ENCODE data around the gene CISH. TPM values are rescaled to one million over a fixed set of nuclear protein-coding genes. Genes with fewer than 3 reads are reported as not detected.

CISH gene, protein sequence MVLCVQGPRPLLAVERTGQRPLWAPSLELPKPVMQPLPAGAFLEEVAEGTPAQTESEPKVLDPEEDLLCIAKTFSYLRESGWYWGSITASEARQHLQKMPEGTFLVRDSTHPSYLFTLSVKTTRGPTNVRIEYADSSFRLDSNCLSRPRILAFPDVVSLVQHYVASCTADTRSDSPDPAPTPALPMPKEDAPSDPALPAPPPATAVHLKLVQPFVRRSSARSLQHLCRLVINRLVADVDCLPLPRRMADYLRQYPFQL
- total RNA-seq: 0.16 TPM

DNA sequence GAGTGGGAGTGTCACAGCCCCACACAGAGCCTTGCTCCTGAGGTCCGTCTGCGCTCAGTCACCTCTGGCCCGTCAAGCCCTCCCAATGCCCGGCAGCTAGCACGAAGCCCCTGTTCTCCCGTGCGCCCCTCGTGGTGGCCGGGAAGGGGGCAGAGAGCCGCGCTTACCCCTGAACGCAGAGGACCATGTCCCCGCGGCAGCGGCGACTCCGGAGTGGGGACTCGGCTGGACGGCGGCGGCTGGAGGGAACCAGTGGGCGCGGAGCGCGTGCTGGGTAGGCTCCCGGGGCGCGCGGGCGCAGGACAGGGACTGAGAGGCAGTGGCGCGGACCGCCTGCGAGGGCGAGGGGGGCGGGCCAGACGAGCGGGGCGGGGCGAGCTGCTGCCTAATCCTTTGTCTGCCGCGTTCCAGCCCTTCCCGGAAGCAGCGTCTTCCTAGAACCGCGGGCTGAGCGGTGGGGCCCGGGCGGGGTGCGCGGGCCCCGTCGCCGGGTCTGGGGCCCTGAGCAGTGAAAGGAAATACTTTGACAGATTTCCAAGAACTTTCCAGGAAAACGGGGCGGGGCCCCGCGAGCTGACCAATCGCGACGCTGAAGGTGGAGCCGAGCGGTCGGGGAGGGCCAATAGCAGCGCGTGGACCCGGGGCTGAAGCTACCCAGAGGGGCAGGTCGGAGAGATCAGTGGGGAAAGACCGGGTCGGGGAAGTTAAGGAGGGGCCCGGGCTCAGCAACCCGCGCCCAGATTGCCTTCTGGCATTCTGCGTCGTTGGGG is at the start of gene CISH:
TSS of gene CISH (minus strand) at position 311 of the 770 bp plus-strand sequence. CDS start at position 187, 124 bp downstream.
- peak; percentile 71 for DNase-seq

DNA sequence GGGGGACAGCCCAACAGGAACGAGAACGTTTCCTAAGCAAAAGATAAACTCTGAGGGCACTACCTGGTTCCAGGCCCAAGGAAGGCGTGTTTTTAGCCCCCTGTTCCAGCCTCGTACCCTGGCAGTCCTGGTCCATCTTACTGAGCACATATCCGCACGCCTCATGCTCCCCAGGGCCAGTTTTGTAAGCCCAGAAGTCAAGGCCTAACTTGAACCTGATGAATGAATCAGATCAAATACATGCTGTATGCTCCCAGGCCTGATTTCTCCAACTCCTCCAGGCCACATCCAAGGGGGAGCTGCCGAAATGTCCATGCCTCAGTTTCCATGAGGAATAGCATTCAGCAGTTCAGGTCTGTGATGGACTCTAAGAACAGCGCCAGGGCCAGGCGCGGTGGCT is 48.8 kb upstream of the CISH start:
- DNase-seq: no peak

DNA sequence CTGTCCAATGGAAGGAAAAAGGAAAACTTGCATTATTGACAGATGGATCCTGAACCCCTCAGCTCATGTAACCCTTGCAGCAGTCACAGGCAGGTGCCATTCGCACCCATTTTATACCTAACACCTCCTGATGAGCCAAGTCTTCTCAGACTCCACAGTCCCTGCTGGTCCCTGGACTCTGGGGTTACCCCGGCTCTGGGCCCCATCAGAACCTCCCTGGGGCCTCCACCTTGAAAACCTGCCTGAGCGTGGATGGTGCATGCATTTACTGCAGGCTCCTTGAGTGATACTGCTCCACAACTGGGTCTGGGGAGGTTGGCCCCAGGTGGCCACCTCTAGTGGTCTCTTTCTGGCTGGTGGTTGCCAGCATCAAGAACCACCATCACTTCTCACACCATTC is 47.3 kb upstream of the CISH start:
- no peak for DNase-seq

DNA sequence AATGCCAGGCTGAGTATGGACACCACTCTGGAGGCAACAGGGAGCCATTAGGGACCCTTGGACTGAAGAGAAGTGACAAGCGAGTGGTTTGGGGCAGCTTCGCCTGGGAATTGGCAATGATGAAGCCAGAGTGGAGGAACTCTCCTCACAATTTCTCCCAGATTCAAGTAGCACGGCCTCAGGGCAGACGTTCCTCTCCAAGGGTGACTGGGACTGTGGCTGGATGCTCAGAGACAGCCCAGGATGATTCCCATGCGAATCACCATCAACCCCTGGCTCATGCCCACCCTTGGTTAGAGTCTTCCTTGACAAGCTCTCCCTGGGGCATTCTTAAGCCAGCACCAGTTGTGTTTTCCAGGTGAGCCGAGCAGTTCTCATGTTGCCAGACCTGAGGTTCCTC is 46.8 kb upstream of the CISH start:
- DNase-seq: no peak

DNA sequence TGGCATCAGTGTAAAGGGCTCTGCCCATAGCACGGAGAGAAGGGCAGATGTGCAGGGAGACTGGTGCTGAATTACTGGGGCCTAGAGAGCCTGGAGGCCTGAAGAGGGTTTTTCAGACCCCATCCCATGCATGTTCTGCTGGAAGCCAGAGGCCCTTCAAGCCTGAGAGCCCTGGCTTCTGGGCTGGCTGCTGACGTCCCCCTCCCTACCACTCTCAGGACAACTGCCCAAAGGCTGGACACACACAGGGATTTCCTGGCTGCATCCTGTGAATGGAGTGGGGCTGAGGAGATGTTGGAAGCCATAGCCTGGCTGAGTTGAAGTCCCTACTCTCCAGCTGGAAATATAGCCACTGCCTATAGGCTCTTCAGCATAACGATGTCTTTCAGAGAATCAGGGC is 46.2 kb upstream of the CISH start:
- no peak for DNase-seq

DNA sequence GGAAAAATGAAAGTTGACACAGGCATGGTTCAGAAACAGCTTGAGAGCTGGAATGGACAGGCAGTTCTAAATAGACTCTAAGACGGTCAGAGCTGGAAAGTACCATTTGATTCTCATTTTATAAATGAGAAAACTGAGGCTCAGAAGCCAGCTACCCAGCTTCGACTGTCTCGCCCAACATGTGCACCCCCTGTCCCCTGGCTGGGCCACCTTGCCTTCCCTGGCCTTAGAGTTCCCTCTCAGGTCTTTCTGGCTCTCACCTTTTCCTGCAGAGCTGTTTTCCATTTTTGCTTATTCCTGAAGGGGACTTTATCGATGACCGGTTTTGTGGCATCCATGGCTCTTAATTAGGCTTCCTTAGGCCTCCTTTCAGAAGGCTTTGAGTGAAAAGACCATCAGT is 45.8 kb upstream of the CISH start:
- no peak for DNase-seq

DNA sequence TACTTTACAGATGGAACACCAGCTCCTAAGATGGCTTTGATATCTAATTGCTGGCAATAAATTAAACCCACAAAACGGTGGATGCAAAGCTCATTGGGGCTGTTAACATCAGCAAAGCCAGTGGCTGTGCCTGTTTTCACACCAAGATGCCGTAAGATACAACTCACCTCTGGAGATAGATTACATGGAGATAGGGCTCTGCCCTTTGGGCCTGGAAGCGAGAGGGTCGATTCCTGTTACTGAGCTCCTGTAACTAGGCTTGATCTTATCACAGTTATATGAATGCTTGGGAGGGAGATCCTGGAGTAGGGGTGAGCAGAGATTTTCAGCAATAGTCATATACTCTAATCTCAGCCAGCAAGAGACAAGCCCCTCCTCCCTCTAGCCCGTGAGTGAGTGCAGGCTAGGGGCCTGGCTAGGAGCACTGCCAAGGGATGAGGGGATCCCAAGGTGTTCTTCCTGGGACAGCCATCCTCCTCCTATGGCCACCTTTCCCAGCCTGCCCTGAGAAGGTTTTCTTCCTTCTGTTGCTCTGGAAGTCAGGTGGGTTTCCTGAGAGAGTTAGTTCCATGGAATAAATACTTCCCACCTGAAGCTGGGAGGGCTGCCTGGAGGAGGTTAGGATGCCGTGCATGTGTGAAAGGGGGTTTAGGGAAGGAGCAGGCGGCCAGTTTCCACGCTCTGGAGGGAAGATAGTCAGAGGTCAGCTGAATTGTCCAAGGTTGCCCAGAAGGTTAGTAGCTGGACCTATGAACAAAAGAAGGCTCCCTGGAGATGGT is 45.0 kb upstream of the CISH start:
- no peak for DNase-seq

DNA sequence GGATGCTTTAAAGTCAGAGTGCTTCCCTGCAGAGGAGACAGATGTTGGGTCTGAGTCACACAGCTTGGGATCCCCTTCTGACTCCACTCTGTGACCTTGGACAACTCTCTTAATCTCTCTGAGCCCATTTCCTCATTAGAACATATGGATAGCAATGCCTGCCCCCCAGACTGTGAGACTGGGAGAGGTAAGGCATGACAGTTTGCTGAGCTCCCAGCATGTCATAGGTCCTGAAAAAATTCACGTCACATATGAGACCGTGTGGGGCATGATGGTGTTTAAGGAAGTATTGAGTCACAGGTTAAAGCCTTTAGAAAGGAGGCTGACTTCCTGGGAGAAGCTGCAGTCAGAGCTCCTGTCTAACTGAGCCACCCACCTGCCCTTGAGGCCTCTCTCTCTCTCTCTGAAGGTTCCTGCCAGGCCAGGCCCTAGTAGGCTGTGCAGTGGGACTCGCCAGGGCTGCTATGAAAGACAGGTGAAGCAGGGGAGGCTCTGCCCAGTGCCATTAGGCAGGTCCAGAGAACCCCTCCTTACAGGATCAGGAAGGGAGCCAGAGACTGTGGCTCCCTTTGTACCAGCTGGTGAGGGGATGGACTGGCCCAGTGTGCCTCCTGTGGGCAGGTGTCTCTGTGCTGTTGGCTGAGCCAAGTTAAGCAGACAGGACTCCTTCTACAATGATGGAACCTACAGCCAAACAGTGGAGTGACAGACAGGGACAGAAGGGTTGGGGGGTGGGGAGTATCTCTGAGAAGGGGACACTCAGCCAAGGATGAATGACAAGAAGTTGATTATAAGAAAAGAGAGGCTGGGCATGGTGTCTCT is 43.6 kb upstream of the CISH start:
- DNase-seq: no peak

DNA sequence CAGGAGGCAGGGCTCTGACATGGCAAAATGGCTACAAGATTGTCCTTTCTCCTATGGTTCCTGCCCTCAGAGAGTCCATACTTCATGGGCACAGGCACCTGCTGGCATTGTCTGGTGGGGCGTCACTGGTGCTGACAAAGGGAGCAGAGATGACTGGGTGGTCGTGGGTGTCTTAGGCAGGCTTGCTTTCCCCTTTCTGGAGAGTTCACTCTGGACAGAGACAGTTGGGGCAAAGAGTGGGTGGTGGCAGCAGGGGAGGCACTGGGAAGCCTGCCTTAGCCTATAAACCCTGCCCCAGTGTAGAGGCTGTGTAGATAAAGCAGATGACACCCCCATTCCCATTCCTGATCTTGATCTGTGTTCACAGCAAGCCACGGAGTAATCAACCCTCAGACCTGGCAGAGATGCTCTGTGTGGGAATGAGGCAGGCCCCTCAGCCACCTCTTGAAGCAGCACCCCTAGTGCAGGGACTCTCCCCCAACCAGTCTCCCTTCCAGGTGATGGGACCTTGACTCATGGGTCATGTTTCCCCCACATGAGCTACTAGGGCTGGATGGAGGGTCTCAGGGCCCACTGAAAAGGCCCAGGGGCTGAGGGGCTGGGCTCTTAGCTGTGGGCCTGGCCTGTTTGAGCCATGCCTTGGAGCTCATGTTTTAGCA is 42.5 kb upstream of the CISH start:
- no peak for DNase-seq

DNA sequence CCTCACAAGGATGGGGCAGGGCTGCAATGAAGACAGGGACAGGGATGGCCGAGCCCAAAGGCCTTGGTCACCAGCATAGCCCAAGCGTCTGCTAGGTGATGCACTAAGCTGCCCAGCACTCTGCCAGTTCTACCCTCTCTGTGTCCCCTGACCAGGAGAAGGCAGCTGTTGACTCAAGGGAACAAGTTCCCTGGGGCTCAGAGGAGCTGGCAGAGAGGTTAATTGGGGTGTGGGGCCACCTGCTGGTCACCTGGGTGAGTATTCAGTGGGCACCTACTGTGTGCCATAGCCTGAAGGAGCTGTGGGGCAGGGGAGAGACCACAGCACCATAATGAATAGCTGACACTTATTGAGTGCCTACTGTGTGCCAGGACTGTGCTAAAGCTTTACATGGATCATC is 41.1 kb upstream of the CISH start:
- no peak for DNase-seq

DNA sequence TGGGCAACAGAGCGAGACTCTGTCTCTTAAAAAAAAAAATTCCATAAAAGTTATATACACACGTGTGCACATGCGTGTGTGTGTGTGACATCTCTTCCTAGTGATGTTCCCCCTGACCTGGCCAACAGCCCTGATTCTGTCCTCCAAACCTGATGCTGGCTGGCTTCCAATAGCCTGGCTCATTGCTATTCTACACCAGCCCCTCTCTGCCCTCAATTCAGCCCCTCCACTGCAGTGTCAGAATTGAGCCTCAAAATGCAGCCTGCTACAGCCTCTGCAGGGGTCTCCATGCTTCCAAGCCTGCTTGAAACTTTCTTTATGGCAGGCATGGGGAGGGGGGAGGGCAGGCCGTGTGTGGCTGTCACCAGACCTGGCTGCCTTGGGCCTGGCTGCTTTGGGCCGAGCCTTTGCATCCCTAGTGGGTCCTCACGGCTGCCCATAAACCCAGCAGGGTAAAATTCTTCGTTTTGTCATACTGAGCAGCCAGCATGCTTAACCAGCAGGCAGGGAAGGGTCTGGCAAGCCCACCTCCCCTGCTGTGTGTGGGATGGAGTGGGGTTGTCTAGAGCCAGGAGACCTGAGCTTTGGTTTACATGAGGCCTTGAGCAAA is 40.5 kb upstream of the CISH start:
- no peak for DNase-seq

DNA sequence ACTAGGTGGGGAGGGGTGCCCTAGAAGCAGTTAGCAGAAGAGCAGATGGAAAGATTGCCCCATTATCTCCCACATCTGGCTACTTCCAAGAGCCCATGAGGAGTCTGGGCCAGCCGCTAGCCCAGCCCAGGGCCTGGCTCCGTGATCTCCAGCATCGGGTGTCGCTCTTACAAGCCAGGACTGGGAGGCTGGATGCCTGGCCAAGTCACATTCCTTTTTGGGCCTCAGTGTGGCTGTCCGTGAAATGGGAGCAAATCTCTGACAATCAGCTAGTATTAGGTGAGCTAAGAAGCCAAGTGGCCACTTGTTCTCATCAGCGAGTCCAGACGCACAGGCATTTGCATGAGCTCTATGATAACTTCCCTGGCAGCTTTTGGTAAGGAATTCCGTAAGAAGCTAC is 39.9 kb upstream of the CISH start:
- DNase-seq: no peak

DNA sequence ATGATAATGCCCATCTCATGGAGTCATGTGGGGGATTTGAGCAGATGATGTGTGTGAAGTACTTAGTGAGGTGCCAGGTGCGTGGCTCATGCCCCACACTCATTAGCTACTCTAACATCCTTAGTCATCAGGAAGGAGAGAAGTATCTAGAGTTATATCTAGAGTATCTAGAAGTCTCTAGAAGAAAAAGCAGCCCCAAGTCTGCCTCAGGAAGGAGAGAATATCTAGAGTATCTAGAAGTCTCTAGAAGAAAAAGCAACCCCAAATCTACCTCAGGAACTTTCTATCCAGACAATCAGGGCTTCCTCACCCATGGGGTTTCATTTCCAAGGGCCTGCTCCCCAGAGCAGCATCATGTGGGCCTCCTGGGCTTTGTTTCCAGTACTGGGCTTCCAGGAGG is 38.4 kb upstream of the CISH start:
- no peak for DNase-seq

DNA sequence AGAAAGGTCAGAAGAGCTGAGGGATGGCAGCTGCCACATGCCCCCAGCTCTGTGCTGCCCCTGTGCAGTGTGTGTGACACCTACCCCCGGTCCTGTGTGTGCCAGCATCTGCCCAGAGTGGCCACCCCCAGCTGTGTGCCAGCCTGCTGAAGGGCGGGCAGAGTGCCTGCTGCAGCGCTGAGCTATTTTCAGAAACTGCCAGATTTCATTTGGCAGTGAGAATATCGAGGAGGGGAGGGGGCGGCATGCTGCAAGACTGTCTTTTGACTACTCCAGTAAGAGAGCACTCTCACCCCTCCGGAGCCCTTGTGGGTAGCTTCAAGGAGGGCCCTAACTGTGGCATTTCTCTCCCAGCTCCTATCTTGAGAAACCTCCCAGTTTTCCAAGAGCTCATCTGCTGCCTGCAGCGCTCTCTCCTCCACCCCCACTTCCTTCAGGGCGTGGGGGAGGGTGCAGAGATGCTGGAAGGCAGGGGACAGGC is 37.9 kb upstream of the CISH start:
- DNase-seq: peak; percentile 84

DNA sequence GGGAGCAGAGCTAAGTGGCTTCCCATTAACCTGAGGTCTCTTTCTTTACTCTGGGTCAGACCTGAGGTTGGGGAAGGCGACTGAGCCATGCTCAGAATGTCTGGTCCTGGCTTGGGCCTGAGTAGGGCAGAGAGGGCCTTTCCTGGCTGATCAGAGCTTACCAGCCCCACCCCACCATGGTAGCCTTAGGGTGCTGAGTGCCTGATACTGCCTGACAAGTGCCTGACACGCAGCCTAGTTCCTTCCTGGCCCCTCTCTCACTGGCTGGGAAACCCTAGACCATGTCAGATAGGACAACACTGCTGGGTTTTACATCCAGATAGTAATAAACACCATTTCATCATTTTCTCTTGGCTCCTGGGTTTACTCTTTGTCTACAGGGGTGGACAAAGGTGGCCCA is 37.4 kb upstream of the CISH start:
- DNase-seq: no peak

DNA sequence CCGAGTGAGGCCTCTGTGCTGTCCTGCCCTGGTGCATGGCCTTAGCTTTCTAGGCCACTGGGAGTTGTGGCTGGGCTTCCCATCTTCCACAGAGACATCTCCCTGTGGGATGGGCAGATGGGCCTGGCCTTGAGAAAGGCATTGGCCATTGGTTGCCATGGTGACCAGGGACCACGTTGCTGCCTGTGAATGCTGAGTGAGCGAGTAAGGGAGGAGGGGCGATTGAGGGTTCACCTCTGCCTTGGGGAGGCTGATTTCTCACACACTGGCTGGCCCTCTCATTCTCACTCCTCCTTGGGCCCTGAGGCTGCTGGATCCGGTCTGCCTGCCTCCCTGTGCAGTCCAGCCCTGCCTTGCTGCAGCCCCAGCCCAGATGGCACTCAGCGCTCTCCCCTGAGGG is 36.7 kb upstream of the CISH start:
- DNase-seq: no peak

DNA sequence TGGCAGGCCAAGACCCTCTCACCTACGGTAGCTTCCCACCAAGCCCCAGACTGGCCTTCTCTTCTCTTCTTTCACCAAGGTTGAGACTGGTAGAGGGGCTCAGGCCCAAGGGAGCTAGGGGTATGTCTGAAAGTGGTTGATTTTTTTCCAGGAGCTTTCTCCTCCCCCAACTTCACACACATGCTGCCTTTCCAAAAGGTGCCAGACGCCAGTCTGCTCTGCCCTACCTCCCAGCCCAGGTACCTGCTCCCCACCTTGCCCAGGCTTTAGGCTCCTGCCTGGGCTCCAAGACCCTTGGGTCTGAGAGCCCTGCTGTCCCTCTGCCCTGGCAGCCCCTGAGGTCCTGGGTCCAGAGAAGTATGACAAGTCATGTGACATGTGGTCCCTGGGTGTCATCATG is 33.8 kb upstream of the CISH start:
- DNase-seq: no peak

DNA sequence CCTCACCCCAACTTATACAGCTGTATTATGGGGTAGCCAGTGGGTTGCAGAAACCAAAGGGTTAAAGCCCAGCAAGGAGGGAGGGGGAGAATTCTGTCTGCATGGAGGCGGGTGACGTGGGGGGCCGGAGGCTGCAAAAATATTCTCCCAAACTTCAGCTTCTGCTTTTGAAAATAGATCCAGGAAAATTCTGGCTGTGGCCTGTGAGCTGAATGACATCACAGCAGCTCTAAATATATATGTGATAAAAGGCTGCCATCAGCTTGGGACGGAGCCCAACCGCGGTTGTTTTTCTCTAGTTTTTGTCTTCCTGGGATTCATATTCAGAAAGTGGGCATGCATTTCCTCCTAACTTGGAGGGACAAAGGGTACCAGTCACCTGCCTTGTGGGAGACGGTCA is 33.0 kb upstream of the CISH start:
- peak; percentile 58 for DNase-seq

DNA sequence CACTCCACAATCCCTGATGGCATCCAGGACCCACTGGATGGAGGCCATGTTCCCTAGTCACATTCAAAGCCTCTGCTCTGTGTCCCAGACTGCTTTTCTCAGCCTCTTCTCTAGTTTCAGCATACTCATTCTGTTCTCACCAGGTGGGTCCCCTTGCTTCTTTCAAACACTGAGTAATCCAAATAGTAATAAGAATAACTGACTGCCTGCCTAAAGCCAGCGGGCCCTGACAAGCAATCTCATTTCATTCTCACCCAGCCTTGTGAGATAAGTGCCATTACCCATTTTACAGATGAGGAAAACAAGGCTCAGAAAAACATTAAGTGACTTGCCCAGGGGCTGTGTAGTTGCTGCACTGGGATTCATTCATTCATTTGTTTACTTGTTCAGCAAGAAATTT is 30.8 kb upstream of the CISH start:
- DNase-seq: no peak

DNA sequence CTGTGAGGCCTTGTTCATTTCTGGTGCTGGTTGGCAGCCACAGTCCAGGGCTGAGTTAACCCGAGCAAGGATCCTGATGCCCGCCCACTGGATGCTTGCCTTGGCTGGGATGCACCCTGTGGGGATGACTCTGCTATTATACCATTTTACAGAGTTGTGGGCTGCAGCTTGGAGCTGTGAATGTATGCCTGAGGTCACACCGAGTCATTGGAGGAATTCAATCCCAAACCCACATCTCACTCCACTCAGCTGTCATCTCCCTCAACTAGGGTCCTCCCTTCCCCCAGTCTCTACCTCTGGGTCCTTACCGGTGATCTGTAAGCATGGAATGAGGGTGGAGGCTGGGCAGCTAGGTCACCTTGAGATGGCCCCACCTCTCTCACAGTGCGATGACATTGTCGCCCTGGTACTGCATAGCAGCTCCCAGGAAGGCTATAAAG is 27.5 kb upstream of the CISH start:
- no peak for DNase-seq

DNA sequence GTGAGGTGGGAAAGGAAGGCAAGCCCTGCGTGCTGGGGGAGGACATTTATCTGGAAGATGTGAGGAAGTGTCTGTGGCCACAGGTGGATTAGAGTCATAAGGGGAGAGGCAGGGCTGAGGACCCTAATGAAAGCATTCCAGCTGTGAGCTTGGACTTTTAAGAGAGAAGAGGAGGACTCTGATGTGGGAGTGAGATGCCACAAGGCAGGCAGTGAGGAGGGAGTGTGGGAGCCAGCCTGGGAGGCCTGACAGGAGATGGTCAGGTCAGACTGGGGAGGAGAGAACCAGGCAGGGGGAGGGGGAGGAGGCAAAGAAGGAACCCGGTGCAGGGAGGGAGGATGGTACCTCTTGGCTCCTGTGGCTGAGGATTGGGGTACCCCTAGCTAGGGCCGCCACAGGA is 26.4 kb upstream of the CISH start:
- no peak for DNase-seq
